GM23338 (cell line): ENCODE data around the gene GRID1. TPM values are rescaled to one million over a fixed set of nuclear protein-coding genes. Genes with fewer than 3 reads are reported as not detected.

ENCODE experiments used
- ATAC-seq: fragments of 200-7000 bp; cut with Tn5 transposase; 3 replicates; pipeline ENCODE4 v1.9.1; 2020
- DNase-seq: peaks from one replicate; pipeline ENCODE4 v3.0.0-alpha.2; 2015; ENCODE audit warnings: low spot score
- H2AFZ ChIP-seq: fragments of 200-600 bp; sonication (generic); 2 replicates; pipeline ENCODE4 v1.8.0; 2016; ENCODE audit warnings: antibody characterized with exemption, mild to moderate bottlenecking, moderate library complexity
- H3F3A ChIP-seq: fragments of 200-600 bp; sonication (generic); replicated peaks from 2 replicates; pipeline ENCODE4 v1.8.0; 2017; ENCODE audit warnings: antibody characterized with exemption, mixed run types, low read depth
- H3K27ac ChIP-seq: fragments of 200-600 bp; sonication (generic); 2 replicates; pipeline ENCODE4 v1.6.1; 2016; ENCODE audit warnings: low read depth
- H3K27me3 ChIP-seq: fragments of 200-600 bp; sonication (generic); 2 replicates; pipeline ENCODE4 v1.8.0; 2016; ENCODE audit warnings: mild to moderate bottlenecking, mixed run types, moderate library complexity; ENCODE audit not compliant: insufficient read depth
- H3K36me3 ChIP-seq: fragments of 200-600 bp; sonication (generic); 2 replicates; pipeline ENCODE4 v1.8.0; 2016; ENCODE audit warnings: mild to moderate bottlenecking; ENCODE audit not compliant: insufficient read depth
- H3K4me1 ChIP-seq: fragments of 200-600 bp; sonication (generic); 2 replicates; pipeline ENCODE4 v1.8.0; 2016; ENCODE audit warnings: mild to moderate bottlenecking, moderate library complexity; ENCODE audit not compliant: insufficient read depth
- H3K4me2 ChIP-seq: fragments of 200-600 bp; sonication (generic); 2 replicates; pipeline ENCODE4 v1.7.1; 2017; ENCODE audit warnings: mixed run types
- H3K4me3 ChIP-seq: fragments of 200-600 bp; sonication (generic); 2 replicates; pipeline ENCODE4 v1.6.1; 2016; ENCODE audit warnings: mixed run types
- H3K79me2 ChIP-seq: fragments of 200-600 bp; sonication (generic); replicated peaks from 2 replicates; pipeline ENCODE4 v1.8.0; 2017; ENCODE audit warnings: mild to moderate bottlenecking; ENCODE audit not compliant: insufficient read depth
- H3K9me2 ChIP-seq: fragments of 200-600 bp; sonication (generic); 2 replicates; pipeline ENCODE4 v1.8.0; 2017; ENCODE audit not compliant: insufficient read depth
- H4K20me1 ChIP-seq: fragments of 200-600 bp; sonication (generic); replicated peaks from 2 replicates; pipeline ENCODE4 v1.8.0; 2017; ENCODE audit warnings: mild to moderate bottlenecking; ENCODE audit not compliant: insufficient read depth
- H3K27ac Mint-ChIP-seq: 2 replicates; pipeline ENCODE4 v1.8.0; 2020; ENCODE audit warnings: inconsistent platforms, mild to moderate bottlenecking, moderate library complexity, mixed read lengths
- H3K27me3 Mint-ChIP-seq: 3 replicates; pipeline ENCODE4 v1.8.0; 2022; ENCODE audit warnings: low read depth, mild to moderate bottlenecking, moderate library complexity, mixed read lengths, inconsistent platforms; ENCODE audit not compliant: insufficient read depth, poor library complexity
- H3K36me3 Mint-ChIP-seq: 3 replicates; pipeline ENCODE4 v1.8.0; 2021; ENCODE audit warnings: low read depth, mild to moderate bottlenecking, inconsistent platforms, moderate library complexity, mixed read lengths
- H3K4me1 Mint-ChIP-seq: 3 replicates; pipeline ENCODE4 v1.8.0; 2020; ENCODE audit warnings: mild to moderate bottlenecking, inconsistent platforms, mixed read lengths
- H3K4me3 Mint-ChIP-seq: 3 replicates; pipeline ENCODE4 v1.8.0; 2021; ENCODE audit warnings: moderate library complexity, mild to moderate bottlenecking, inconsistent platforms, mixed read lengths
- H3K9me3 Mint-ChIP-seq: 3 replicates; pipeline ENCODE4 v1.8.0; 2020; ENCODE audit warnings: moderate library complexity, mild to moderate bottlenecking, inconsistent platforms, mixed read lengths
- CREB1 ChIP-seq: fragments of 250-450 bp; sonication (Bioruptor Pico); IDR thresholded peaks from 2 replicates; pipeline ENCODE4 v1.5.0; 2020; ENCODE audit warnings: low read depth, mild to moderate bottlenecking, moderate library complexity
- ETS1 ChIP-seq: IDR thresholded peaks from 2 replicates; pipeline ENCODE4 v1.6.1; 2016; ENCODE audit warnings: antibody characterized with exemption
- EZH2 ChIP-seq: fragments of 200-600 bp; sonication (generic); IDR thresholded peaks from one replicate; pipeline ENCODE4 v1.8.0; 2017; ENCODE audit warnings: antibody characterized with exemption, mild to moderate bottlenecking, low read depth; ENCODE audit not compliant: unreplicated experiment
- EZH2phosphoT487 ChIP-seq: fragments of 200-600 bp; sonication (generic); IDR thresholded peaks from one replicate; pipeline ENCODE4 v1.8.1; 2018; ENCODE audit warnings: antibody characterized with exemption; ENCODE audit not compliant: unreplicated experiment
- JUNB ChIP-seq: IDR thresholded peaks from one replicate; pipeline ENCODE4 v1.6.1; 2016; ENCODE audit warnings: antibody characterized with exemption; ENCODE audit not compliant: unreplicated experiment
- NANOG ChIP-seq: IDR thresholded peaks from 2 replicates; pipeline ENCODE4 v1.6.1; 2016; ENCODE audit warnings: antibody characterized with exemption, borderline replicate concordance
- POLR2AphosphoS5 ChIP-seq: IDR thresholded peaks from 2 replicates; pipeline ENCODE4 v1.6.1; 2016; ENCODE audit warnings: antibody characterized with exemption, low read depth
- REST ChIP-seq: IDR thresholded peaks from one replicate; pipeline ENCODE4 v1.6.1; 2018; ENCODE audit warnings: antibody characterized with exemption; ENCODE audit not compliant: unreplicated experiment
- STAT1 ChIP-seq: IDR thresholded peaks from one replicate; pipeline ENCODE4 v1.6.1; 2016; ENCODE audit warnings: antibody characterized with exemption; ENCODE audit not compliant: unreplicated experiment
- ZNF114 ChIP-seq: fragments of 250-450 bp; sonication (Bioruptor Pico); IDR thresholded peaks from 2 replicates; pipeline ENCODE4 v1.5.0; 2020; ENCODE audit warnings: mild to moderate bottlenecking, moderate library complexity
- ZNF331 ChIP-seq: fragments of 250-450 bp; sonication (Bioruptor Pico); IDR thresholded peaks from 2 replicates; pipeline ENCODE4 v1.5.0; 2020; ENCODE audit warnings: low read depth, mild to moderate bottlenecking, moderate library complexity
- polyA plus RNA-seq: library from polyadenylated mRNA; unstranded; fragments of >200 nt; fragmentation: Nextera tagmentation; extraction: Ambion mirVana; gene quantifications from 2 replicates; pipeline ENCODE4 v1.2.1, GENCODE V29; 2016
- total RNA-seq: library from RNA; depleted of rRNA; stranded (reverse); fragments of >200 nt; shearing (Covaris generic); gene quantifications from 2 replicates; pipeline ENCODE4 v1.2.3, GENCODE V29; 2014
- TF ChIP-seq, protein P1 (sequence below): fragments of 250-450 bp; sonication (Bioruptor Pico); IDR thresholded peaks from 2 replicates; pipeline ENCODE4 v1.5.0; 2020; ENCODE audit warnings: mild to moderate bottlenecking, moderate library complexity
- TF ChIP-seq, protein P2 (sequence below), 2 experiments: fragments of 200-600 bp in 1 of 2; sonication (generic) in 1 of 2; conservative IDR thresholded peaks; 2 replicates each; pipeline versions ENCODE4 v1.5.1 to v1.6.1; 2016 to 2017; ENCODE audit warnings: antibody characterized with exemption in 2 of 2, low read depth in 2 of 2, mild to moderate bottlenecking in 2 of 2, moderate library complexity in 1 of 2

The GRID1 gene
- total and polyA plus RNA-seq, 2 experiments from 2014 or later: 0.14 to 0.15 TPM

- no peaks in the 10 kb centered on the region; the same call in 2 of the 3 replicates for H3K36me3 Mint-ChIP-seq
Observed at GRCh38 chr10:86371116-86371515, 4.5 kb upstream of the GRID1 start.

More at GRCh38 chr10:86371116-86371515, 4.5 kb upstream of the GRID1 start:
- no peak overlapping the region for H3K27ac Mint-ChIP-seq
- H3K27me3 Mint-ChIP-seq: peaks cover 48% of the 10 kb centered on the region
- Histone ChIP-seq H3K9me2 (no peaks in the 10 kb centered on the region), H3K36me3 (no peaks in the 10 kb centered on the region), H4K20me1 (no peaks in the 10 kb centered on the region), H3F3A (no peaks in the 10 kb centered on the region), H2AFZ (no peak overlapping the region), H3K4me2 (no peak overlapping the region), H3K4me1 (peaks cover 5% of the 10 kb centered on the region), H3K27ac (no peak overlapping the region), H3K4me3 (no peak overlapping the region), H3K27me3 (peaks cover 73% of the 10 kb centered on the region), H3K79me2 (no peaks in the 10 kb centered on the region)
- ATAC-seq (no peak), DNase-seq (no peak)
- TF ChIP-seq POLR2AphosphoS5 (no peak), ZNF114 (CRISPR knock-in tag) (no peak), ZNF331 (no peak), ETS1 (no peak), EZH2 (no peak), NANOG (no peak), STAT1 (no peak), REST (no peak), EZH2phosphoT487 (no peak), CREB1 (CRISPR knock-in tag) (no peak), JUNB (no peak)
- TF ChIP-seq, protein P1, sequence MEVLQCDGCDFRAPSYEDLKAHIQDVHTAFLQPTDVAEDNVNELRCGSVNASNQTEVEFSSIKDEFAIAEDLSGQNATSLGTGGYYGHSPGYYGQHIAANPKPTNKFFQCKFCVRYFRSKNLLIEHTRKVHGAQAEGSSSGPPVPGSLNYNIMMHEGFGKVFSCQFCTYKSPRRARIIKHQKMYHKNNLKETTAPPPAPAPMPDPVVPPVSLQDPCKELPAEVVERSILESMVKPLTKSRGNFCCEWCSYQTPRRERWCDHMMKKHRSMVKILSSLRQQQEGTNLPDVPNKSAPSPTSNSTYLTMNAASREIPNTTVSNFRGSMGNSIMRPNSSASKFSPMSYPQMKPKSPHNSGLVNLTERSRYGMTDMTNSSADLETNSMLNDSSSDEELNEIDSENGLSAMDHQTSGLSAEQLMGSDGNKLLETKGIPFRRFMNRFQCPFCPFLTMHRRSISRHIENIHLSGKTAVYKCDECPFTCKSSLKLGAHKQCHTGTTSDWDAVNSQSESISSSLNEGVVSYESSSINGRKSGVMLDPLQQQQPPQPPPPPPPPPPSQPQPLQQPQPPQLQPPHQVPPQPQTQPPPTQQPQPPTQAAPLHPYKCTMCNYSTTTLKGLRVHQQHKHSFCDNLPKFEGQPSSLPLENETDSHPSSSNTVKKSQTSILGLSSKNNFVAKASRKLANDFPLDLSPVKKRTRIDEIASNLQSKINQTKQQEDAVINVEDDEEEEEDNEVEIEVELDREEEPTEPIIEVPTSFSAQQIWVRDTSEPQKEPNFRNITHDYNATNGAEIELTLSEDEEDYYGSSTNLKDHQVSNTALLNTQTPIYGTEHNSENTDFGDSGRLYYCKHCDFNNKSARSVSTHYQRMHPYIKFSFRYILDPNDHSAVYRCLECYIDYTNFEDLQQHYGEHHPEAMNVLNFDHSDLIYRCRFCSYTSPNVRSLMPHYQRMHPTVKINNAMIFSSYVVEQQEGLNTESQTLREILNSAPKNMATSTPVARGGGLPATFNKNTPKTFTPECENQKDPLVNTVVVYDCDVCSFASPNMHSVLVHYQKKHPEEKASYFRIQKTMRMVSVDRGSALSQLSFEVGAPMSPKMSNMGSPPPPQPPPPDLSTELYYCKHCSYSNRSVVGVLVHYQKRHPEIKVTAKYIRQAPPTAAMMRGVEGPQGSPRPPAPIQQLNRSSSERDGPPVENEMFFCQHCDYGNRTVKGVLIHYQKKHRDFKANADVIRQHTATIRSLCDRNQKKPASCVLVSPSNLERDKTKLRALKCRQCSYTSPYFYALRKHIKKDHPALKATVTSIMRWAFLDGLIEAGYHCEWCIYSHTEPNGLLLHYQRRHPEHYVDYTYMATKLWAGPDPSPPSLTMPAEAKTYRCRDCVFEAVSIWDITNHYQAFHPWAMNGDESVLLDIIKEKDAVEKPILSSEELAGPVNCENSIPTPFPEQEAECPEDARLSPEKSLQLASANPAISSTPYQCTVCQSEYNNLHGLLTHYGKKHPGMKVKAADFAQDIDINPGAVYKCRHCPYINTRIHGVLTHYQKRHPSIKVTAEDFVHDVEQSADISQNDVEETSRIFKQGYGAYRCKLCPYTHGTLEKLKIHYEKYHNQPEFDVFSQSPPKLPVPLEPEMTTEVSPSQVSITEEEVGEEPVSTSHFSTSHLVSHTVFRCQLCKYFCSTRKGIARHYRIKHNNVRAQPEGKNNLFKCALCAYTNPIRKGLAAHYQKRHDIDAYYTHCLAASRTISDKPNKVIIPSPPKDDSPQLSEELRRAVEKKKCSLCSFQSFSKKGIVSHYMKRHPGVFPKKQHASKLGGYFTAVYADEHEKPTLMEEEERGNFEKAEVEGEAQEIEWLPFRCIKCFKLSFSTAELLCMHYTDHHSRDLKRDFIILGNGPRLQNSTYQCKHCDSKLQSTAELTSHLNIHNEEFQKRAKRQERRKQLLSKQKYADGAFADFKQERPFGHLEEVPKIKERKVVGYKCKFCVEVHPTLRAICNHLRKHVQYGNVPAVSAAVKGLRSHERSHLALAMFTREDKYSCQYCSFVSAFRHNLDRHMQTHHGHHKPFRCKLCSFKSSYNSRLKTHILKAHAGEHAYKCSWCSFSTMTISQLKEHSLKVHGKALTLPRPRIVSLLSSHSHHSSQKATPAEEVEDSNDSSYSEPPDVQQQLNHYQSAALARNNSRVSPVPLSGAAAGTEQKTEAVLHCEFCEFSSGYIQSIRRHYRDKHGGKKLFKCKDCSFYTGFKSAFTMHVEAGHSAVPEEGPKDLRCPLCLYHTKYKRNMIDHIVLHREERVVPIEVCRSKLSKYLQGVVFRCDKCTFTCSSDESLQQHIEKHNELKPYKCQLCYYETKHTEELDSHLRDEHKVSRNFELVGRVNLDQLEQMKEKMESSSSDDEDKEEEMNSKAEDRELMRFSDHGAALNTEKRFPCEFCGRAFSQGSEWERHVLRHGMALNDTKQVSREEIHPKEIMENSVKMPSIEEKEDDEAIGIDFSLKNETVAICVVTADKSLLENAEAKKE (CRISPR knock-in tag): no peak
- TF ChIP-seq, protein P2, sequence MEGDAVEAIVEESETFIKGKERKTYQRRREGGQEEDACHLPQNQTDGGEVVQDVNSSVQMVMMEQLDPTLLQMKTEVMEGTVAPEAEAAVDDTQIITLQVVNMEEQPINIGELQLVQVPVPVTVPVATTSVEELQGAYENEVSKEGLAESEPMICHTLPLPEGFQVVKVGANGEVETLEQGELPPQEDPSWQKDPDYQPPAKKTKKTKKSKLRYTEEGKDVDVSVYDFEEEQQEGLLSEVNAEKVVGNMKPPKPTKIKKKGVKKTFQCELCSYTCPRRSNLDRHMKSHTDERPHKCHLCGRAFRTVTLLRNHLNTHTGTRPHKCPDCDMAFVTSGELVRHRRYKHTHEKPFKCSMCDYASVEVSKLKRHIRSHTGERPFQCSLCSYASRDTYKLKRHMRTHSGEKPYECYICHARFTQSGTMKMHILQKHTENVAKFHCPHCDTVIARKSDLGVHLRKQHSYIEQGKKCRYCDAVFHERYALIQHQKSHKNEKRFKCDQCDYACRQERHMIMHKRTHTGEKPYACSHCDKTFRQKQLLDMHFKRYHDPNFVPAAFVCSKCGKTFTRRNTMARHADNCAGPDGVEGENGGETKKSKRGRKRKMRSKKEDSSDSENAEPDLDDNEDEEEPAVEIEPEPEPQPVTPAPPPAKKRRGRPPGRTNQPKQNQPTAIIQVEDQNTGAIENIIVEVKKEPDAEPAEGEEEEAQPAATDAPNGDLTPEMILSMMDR (conservative IDR thresholded peaks at IDR 0.05; ENCODE audit: low read depth in 2 of 2): no peak
- peaks cover 4% of the 10 kb centered on the region; the same call in 2 of the 3 replicates for H3K4me1 Mint-ChIP-seq
- no peaks in the 10 kb centered on the region for H3K9me3 Mint-ChIP-seq
- H3K4me3 Mint-ChIP-seq: no peak overlapping the region
